M059J (cell line): ENCODE results near the gene ARMC9. TPM values are rescaled to one million over a fixed set of nuclear protein-coding genes. Genes with fewer than 3 reads are reported as not detected.

Source experiments
- DNase-seq: peaks from one replicate; pipeline ENCODE4 v3.0.0-alpha.2; 2012; ENCODE audit warnings: low read depth
- total RNA-seq: library from RNA; depleted of rRNA; stranded (reverse); fragments of >200 nt; shearing (Covaris generic); gene quantifications from 2 replicates; pipeline ENCODE4 v1.2.3, GENCODE V29; 2014; rRNA removed

Gene ARMC9
- total RNA-seq, 1 experiment from 2014 or later: 68.2 TPM

- DNase-seq: no peak
Measured at GRCh38 chr2:231413456-231413855, 215.0 kb downstream of the ARMC9 start.

GRCh38 chr2:231413921-231414476 lies 215.6 kb downstream of the ARMC9 start:
- DNase-seq: no peak

GRCh38 chr2:231415029-231415428 lies 216.6 kb downstream of the ARMC9 start:
- DNase-seq: no peak

- DNase-seq: no peak
Measured at GRCh38 chr2:231418820-231419640, 220.6 kb downstream of the ARMC9 start.

- no peak for DNase-seq
Measured at GRCh38 chr2:231421051-231421580, 222.7 kb downstream of the ARMC9 start.

- DNase-seq: no peak
Measured at GRCh38 chr2:231422056-231422455, 223.6 kb downstream of the ARMC9 start.

GRCh38 chr2:231423176-231423575 lies 224.7 kb downstream of the ARMC9 start:
- no peak for DNase-seq

Other genes starting within 250 kb of the ARMC9 start
- not detected in 2 replicates for gene SPATA3, start 202.5 kb upstream of the ARMC9 start, total RNA-seq
- gene C2orf72, start 161.1 kb upstream of the ARMC9 start, total RNA-seq: 1.1 and 1.6 TPM in 2 replicates
- gene PSMD1, start 141.8 kb upstream of the ARMC9 start, total RNA-seq: 81.2 and 109 TPM in 2 replicates
- not detected in 2 replicates for gene HTR2B, start 73.6 kb upstream of the ARMC9 start, total RNA-seq
- gene B3GNT7, start 197.1 kb downstream of the ARMC9 start, total RNA-seq: 0.17 and 0.57 TPM in 2 replicates